Measurements from ENCODE around the gene FOXJ1. TPM values are rescaled to one million over a fixed set of nuclear protein-coding genes. Genes with fewer than 3 reads are reported as not detected.
A peak's percentile ranks its signal among the peaks of the same experiment; 100 is the strongest.

Gene FOXJ1
- total RNA-seq, 1 experiment from 2014 or later = 4.0 TPM

GRCh38 chr17:76091526-76092286, 49.3 kb downstream of the FOXJ1 start:
- no peaks in the 10 kb centered on the region for H3K9me3 ChIP-seq (ENCODE audit: control insufficient read depth, low read depth, low read length)
- H2BK5ac ChIP-seq (ENCODE audit: insufficient read length, low read length) = no peak overlapping the region
- no peak overlapping the region for H3T11ph ChIP-seq (ENCODE audit: low read length)
- H3K23ac ChIP-seq (ENCODE audit: insufficient read length, low read depth, low read length) = no peak overlapping the region
- no peaks in the 10 kb centered on the region for H3K79me1 ChIP-seq (ENCODE audit: insufficient read depth, low read depth, low read length, poor library complexity, severe bottlenecking)
- no peaks in the 10 kb centered on the region for H3K4me1 ChIP-seq (ENCODE audit: insufficient read depth, low read length)
- no peak overlapping the region for H4K91ac ChIP-seq (ENCODE audit: insufficient read length, low read depth, low read length)
- no peak overlapping the region for H2BK20ac ChIP-seq (ENCODE audit: low read depth, low read length, poor library complexity, severe bottlenecking)
- Mint-ChIP-seq H3K4me3 (no peak overlapping the region), H3K9me3 (no peaks in the 10 kb centered on the region), H3K36me3 (ENCODE audit: insufficient read depth in 1 of 3, low read depth in 3 of 3) (peaks cover 25 to 76% (median 75%) of the 10 kb centered on the region in 3 experiments; a peak in 6 of 7 replicates), H3K27me3 (ENCODE audit: low read depth) (no peaks in the 10 kb centered on the region), H3K4me1 (no peaks in the 10 kb centered on the region), H3K27ac (peak overlapping the region in 1 of 3 experiments; percentile 79; a peak in 1 of 7 replicates)
- H3K27ac ChIP-seq (ENCODE audit: insufficient read length, low read depth, low read length) = no peak overlapping the region
- H3K4ac ChIP-seq (ENCODE audit: low read depth, low read length) = no peak overlapping the region
- H2BK15ac ChIP-seq (ENCODE audit: low read depth, low read length) = no peak overlapping the region
- no peak overlapping the region for H3K9ac ChIP-seq (ENCODE audit: extremely low read depth, insufficient read length, low read length)
- no peaks in the 10 kb centered on the region for H3K79me2 ChIP-seq (ENCODE audit: insufficient read depth, low read length)
- no peak overlapping the region for H2AFZ ChIP-seq (ENCODE audit: low read length)
- H4K20me1 ChIP-seq (ENCODE audit: control insufficient read depth, insufficient read depth, insufficient read length) = no peaks in the 10 kb centered on the region
- H3K18ac ChIP-seq (ENCODE audit: insufficient read length, low read depth, low read length) = no peak overlapping the region
- no peak overlapping the region for H4K8ac ChIP-seq (replicated peaks; ENCODE audit: insufficient read length, low read depth, low read length)
- no CpG with 5 or more reads among the region's 23 CpGs for WGBS (ENCODE audit: extremely low coverage, insufficient read length, low lambda C conversion rate)
- no peak overlapping the region for H4K5ac ChIP-seq (ENCODE audit: insufficient read length, low read depth, low read length)
- H3K27me3 ChIP-seq (ENCODE audit: insufficient read depth, low read length) = no peaks in the 10 kb centered on the region
- DNase-seq = no peak
- no peak overlapping the region for H3K4me2 ChIP-seq (ENCODE audit: insufficient read depth, insufficient read length, low read length)
- no peaks in the 10 kb centered on the region for H3K23me2 ChIP-seq (ENCODE audit: insufficient read length, low read depth, low read length, poor library complexity, severe bottlenecking)
- H2AK5ac ChIP-seq (ENCODE audit: insufficient read length, low read length) = no peak overlapping the region
- H3K14ac ChIP-seq (ENCODE audit: insufficient read depth, low read length) = no peak overlapping the region
- no peak overlapping the region for H3K56ac ChIP-seq (ENCODE audit: insufficient read length, low read depth, low read length)
- no peak overlapping the region for H2BK12ac ChIP-seq (ENCODE audit: insufficient read length, low read depth, low read length)
- no peak overlapping the region for H2BK120ac ChIP-seq (ENCODE audit: low read depth, low read length, poor library complexity, severe bottlenecking)
- TF ChIP-seq CTCF (conservative IDR thresholded peaks at IDR 0.05) = no peak

All from H9 (cell line).